HL-60/S4 treated with retinoic acid at 250 ng/mL for 4 days and 3 days (cell line): ENCODE data around the gene DPM3.

Experiments
- in situ Hi-C: fragments of 300-500 bp; cut with MboI; formaldehyde crosslinking; loops from 2 replicates; pipeline ENCODE4 v1.7.0; 2022; ENCODE audit warnings: low sequenced_read_pairs

Gene DPM3

DNA sequence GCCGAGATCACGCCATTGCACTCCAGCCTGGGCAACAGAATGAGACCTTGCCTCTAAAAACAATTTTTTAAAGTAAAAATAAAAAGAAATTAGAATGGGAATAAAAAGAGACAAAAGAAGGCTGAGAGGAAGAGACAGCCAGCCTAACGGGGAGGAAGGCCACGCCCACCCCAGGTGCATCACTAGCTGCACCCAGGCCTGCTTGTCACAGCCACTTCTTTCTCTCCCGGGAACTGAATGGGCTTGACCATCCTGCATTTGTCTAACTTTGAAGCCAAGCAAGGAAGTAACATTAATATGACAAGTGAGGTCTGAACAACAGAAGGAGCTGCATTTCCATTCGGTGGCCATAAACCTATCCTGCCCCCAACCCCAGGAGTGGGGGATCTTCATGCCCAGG, 33.5 kb downstream of the DPM3 start:
- in situ Hi-C loops: no loop called here

DNA sequence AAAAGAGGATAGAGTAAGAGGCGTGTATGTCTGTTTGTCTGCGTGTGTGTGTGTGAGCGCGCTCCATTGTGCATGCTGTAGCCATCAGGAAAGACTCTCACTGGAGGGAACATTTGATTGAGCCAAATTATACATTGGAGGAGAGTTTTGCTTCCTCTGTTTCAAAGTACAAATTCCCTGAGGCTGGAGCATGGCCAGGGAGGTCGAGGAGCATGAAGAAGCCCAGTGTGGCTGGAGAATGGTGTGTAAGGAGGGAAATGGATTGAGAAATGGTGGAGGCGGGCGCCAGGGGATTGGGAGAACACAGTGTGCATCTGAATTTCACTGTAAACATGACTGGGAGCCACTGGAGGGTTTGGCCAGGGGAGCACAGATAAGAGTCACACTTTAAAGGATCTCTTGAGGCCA, 34.7 kb downstream of the DPM3 start:
- in situ Hi-C loops: no loop called here

DNA sequence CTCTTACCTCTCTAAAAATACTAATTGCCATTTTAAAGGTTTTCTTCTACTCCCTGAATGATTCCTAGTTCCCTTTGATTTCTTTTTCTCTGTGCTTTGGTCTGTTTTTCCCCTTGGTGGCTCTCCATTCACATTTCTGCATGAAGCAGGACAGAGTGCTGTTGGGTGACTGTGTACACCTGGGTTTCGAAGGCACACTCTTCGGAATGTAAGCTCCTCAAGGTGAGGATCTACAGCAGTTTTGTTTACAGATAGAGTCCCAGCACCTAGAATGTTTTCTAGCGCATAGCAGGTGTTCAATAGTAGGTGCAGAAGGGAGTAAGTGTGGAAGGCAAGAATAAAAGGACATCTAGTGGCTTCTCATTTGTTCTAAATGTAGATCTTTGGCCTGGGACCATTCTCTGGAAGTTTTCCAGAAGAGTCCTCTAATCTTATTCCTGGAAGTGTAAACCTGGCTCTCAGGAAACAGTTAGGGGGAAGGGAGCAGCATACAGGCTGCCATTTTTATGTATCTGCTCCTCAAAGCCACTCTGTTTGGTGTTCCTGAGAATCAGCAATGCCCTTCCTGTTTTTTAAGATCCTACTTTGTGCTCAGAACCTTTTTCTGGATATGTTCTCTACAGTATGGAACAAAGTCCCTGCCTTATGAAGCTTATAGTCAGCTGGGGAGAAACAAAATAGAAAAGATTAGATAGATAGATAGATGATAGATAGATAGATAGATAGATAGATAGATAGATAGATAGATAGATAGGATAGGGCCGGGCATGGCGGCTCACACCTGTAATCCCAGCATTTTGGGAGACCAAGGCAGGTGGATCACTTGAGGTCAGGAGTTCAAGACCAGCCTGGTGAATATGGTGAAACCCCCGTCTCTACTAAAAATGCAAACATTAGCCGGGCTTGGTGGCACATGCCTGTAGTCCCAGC, 35.5 kb downstream of the DPM3 start:
- in situ Hi-C loops: no loop called here

GRCh38 chr1:155103325-155103724, 37.0 kb downstream of the DPM3 start:
- in situ Hi-C loops: no loop called here

DNA sequence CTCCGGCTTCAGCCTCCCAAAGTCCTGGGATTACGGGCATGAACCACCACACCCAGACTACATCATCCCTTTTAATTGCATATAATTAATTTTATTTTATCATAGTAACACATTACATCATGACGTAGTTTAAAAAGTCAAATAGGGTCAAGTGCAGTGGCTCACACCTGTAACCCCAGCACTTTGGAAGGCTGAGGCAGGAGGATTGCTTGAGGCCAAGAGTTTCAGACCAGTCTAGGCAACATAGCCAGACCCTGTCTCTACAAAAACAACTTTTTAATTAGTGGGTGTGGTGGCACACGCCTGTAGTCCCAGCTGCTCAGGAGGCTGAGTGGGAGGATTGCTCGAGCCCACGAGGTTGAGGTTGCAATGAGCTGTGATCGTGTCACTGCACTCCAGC, 41.0 kb downstream of the DPM3 start:
- in situ Hi-C loops: loop anchor here (5.0 kb wide), 1 partner anchor 68 kb away; no protein-coding TSS in a partner anchor

- in situ Hi-C loops: no loop called here
These were observed 45.7 kb downstream of the DPM3 start for GRCh38 chr1:155094622-155094948.

DNA sequence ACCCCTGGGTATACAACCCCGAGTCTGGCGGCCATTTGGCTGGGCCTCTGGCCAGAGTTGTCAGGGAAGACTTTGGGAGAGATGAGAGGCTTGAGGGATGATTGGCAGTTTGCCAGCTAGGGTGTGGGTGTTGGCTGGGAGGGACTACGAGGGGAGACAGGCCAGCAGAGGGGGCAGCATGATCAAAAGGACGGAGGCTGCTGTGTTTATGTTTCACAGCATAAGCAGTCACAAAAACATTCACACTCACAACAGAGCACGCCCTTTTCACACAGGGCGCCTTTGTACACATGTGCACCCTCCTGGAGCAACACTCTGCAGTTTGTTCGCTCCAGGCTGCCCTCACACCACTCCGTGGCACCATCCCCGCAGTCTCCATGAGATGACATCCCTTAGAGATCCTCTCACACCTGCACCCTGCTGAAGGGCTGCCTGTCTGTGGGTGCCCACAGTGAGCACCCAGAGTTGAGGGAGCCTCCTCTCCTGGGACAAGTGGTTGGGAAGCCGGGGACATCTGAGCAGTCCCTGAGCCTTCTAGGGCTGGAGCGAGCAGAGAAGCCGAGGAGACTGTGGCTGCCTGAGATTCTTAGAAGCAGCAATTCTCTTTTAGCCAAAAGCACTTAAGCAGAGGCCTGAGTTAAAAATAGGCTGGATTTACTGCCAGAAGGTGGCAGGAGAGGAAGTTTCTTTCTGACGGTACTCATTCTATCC, 46.3 kb downstream of the DPM3 start:
- in situ Hi-C loops: no loop called here

GRCh38 chr1:155092641-155093040, 47.7 kb downstream of the DPM3 start:
- in situ Hi-C loops: no loop called here

DNA sequence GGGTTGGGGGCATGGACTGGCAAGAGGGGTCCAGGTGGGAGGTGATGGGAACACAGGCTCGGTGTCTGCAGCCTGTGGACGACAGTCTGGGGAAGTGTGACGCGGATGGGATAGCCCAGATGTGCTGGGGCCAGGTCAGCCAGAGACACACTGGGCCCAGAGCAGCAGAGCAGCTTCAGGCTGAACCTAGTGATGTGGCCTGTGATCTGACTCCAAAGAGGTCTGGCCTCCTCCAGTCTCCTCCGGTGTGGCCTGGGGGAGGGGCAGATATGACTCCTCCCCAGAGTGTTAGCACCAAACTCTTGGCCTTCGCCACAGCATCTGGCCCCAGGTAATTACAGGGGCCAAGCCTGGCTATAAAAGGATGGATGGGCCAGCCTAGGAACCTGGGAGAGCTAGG, 48.2 kb downstream of the DPM3 start:
- in situ Hi-C loops: no loop called here

GRCh38 chr1:155091071-155092051, 49.0 kb downstream of the DPM3 start:
- in situ Hi-C loops: no loop called here
